NAMALWA (cell line): ENCODE results near the gene RNF207.

Source experiments
- DNase-seq: peaks from one replicate; pipeline ENCODE4 v3.0.0-alpha.2; 2015; ENCODE audit warnings: low spot score

Gene RNF207

GRCh38 chr1:6174621-6175410, 31.1 kb upstream of the RNF207 start:
- DNase-seq, result no peak

GRCh38 chr1:6175411-6175828, 30.5 kb upstream of the RNF207 start:
- no peak for DNase-seq

- no peak for DNase-seq
Measured at GRCh38 chr1:6176779-6177178, 29.1 kb upstream of the RNF207 start.

GRCh38 chr1:6177681-6178380, 28.1 kb upstream of the RNF207 start:
- no peak for DNase-seq

- DNase-seq, result no peak
Measured at GRCh38 chr1:6178751-6179563, 27.0 kb upstream of the RNF207 start.

- DNase-seq, result no peak
Measured at GRCh38 chr1:6179564-6180175, 26.2 kb upstream of the RNF207 start.

GRCh38 chr1:6180268-6180706, 25.6 kb upstream of the RNF207 start, which contains the start of gene CHD5:
CHD5 (minus strand) TSS chr1:6180321; CDS start chr1:6180023, 298 bp downstream.
- DNase-seq, result no peak

GRCh38 chr1:6180707-6181311, 25.1 kb upstream of the RNF207 start:
- no peak for DNase-seq

GRCh38 chr1:6181347-6181770, 24.6 kb upstream of the RNF207 start:
- DNase-seq, result no peak

- DNase-seq, result no peak
Measured at GRCh38 chr1:6183520-6183989, 22.4 kb upstream of the RNF207 start.

GRCh38 chr1:6184083-6184783, 21.7 kb upstream of the RNF207 start:
- no peak for DNase-seq

GRCh38 chr1:6185151-6185550, 20.8 kb upstream of the RNF207 start:
- DNase-seq, result no peak

GRCh38 chr1:6185635-6186382, 20.1 kb upstream of the RNF207 start:
- peak; percentile 77 for DNase-seq

GRCh38 chr1:6188466-6188865, 17.5 kb upstream of the RNF207 start:
- no peak for DNase-seq

- DNase-seq, result no peak
Measured at GRCh38 chr1:6191968-6192367, 14.0 kb upstream of the RNF207 start.

- DNase-seq, result no peak
Measured at GRCh38 chr1:6197746-6198427, 8.0 kb upstream of the RNF207 start.

- DNase-seq, result peak; percentile 53
Measured at GRCh38 chr1:6198646-6199297, 7.1 kb upstream of the RNF207 start.

- DNase-seq, result peak; percentile 100
Measured at GRCh38 chr1:6199298-6200187, 6.4 kb upstream of the RNF207 start, which contains the start of gene RPL22. RPL22 (minus strand) TSS chr1:6199595; CDS start chr1:6199573, 22 bp downstream.
